Occipital lobe (tissue), 2 donors: ENCODE results near the gene ZBTB24. TPM values are rescaled to one million over a fixed set of nuclear protein-coding genes. Genes with fewer than 3 reads are reported as not detected.

ENCODE experiments used
- DNase-seq: peaks from one replicate; lab custom pipeline; 2025; lab: John Stamatoyannopoulos, UW
- total RNA-seq: library from RNA; depleted of rRNA; stranded (reverse); fragments of >200 nt; gene quantifications from one replicate; pipeline ENCODE4 v1.2.3, GENCODE V29; 2014

Gene ZBTB24
- total RNA-seq, 1 donor from 2014 or later = 14.8 TPM

GRCh38 chr6:109498936-109499335 is 15.9 kb upstream of the ZBTB24 start:
- no peak for DNase-seq

GRCh38 chr6:109498052-109498451 is 15.0 kb upstream of the ZBTB24 start:
- no peak for DNase-seq

- no peak for DNase-seq
Measured at GRCh38 chr6:109496036-109496772, 13.2 kb upstream of the ZBTB24 start.

GRCh38 chr6:109493865-109494264 is 10.8 kb upstream of the ZBTB24 start:
- no peak for DNase-seq

- DNase-seq = no peak
Measured at GRCh38 chr6:109491207-109491938, 8.4 kb upstream of the ZBTB24 start.

GRCh38 chr6:109490713-109491112 is 7.7 kb upstream of the ZBTB24 start:
- DNase-seq = no peak

- no peak for DNase-seq
Measured at GRCh38 chr6:109488001-109488400, 5.0 kb upstream of the ZBTB24 start.

GRCh38 chr6:109486068-109486467 is 3.0 kb upstream of the ZBTB24 start:
- no peak for DNase-seq

- DNase-seq = no peak
Measured at GRCh38 chr6:109485266-109485935, 2.4 kb upstream of the ZBTB24 start.

GRCh38 chr6:109484122-109484521 is 1.1 kb upstream of the ZBTB24 start:
- DNase-seq = no peak

- DNase-seq = no peak
Measured at GRCh38 chr6:109483735-109484057, 677 bp upstream of the ZBTB24 start.

- DNase-seq = no peak
Measured at GRCh38 chr6:109480993-109481480, 2.0 kb downstream of the ZBTB24 start.

- no peak for DNase-seq
Measured at GRCh38 chr6:109478841-109479624, 4.0 kb downstream of the ZBTB24 start.

GRCh38 chr6:109478222-109478805 is 4.7 kb downstream of the ZBTB24 start:
- DNase-seq = no peak

- DNase-seq = no peak
Measured at GRCh38 chr6:109477725-109478124, 5.3 kb downstream of the ZBTB24 start.

- DNase-seq = no peak
Measured at GRCh38 chr6:109477184-109477583, 5.8 kb downstream of the ZBTB24 start.

GRCh38 chr6:109475625-109476024 is 7.4 kb downstream of the ZBTB24 start:
- DNase-seq = no peak

GRCh38 chr6:109474995-109475394 is 8.0 kb downstream of the ZBTB24 start:
- DNase-seq = no peak

GRCh38 chr6:109473120-109473519 is 9.9 kb downstream of the ZBTB24 start:
- no peak for DNase-seq

- peak; percentile 18 for DNase-seq
Measured at GRCh38 chr6:109472132-109472995, 10.7 kb downstream of the ZBTB24 start.
